Measurements from ENCODE around the gene FCER1G.

DNA sequence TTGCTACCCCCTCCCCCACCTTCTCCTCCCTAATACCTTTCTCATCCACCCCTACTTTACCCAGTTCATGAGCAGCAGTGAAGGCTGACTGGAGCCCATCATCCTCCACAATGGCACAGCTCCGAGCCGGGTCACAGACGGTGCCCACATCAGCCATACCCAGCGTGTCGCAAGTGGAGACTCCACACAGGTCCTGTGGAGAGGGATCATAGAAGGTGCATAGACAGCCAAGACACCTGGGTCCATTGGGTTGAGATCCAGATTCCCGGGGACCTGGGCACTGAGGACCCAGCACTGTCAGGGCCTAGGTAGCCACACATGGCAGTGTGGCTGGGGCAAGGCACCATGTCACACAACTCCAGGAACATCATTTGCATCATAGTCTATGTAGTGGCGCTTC lies 19.0 kb upstream of the FCER1G start:
- TF ChIP-seq, protein P1, sequence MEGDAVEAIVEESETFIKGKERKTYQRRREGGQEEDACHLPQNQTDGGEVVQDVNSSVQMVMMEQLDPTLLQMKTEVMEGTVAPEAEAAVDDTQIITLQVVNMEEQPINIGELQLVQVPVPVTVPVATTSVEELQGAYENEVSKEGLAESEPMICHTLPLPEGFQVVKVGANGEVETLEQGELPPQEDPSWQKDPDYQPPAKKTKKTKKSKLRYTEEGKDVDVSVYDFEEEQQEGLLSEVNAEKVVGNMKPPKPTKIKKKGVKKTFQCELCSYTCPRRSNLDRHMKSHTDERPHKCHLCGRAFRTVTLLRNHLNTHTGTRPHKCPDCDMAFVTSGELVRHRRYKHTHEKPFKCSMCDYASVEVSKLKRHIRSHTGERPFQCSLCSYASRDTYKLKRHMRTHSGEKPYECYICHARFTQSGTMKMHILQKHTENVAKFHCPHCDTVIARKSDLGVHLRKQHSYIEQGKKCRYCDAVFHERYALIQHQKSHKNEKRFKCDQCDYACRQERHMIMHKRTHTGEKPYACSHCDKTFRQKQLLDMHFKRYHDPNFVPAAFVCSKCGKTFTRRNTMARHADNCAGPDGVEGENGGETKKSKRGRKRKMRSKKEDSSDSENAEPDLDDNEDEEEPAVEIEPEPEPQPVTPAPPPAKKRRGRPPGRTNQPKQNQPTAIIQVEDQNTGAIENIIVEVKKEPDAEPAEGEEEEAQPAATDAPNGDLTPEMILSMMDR (IDR thresholded peaks at IDR 0.05), result no peak
- TF ChIP-seq POLR2A (IDR thresholded peaks at IDR 0.05), result no peak
